T follicular helper cell (primary cell): ENCODE results near the gene SCYGR1.
"Not testable (repeated sequence)": the region's sequence is repeated elsewhere in the genome, so short reads cannot be mapped to it uniquely, and the experiment has no call there.

Experiments
- DNase-seq: peaks from one replicate; pipeline ENCODE4 v3.0.0-alpha.2; 2020; ENCODE audit warnings: low read depth

SCYGR1 gene

DNA sequence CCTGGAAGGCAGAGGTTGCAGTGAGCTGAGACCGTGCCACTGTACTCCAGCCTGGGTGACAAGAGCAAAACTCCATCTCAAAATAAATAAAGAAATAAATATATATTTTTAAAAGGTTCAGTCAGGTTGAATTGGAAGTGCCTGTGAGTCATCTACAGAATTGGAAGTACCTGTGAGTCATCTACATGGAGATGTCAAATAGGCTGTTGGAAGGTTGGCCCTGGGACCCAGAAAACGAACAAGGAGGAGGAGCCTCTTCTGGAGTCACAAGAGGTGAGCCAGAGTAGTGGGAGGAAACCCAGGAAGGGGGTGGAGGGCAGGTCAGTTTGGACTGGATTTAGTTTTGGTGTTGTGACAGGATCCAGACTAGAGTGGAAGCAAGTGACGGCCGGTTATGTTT lies 15.2 kb upstream of the SCYGR1 start:
- no peak for DNase-seq

DNA sequence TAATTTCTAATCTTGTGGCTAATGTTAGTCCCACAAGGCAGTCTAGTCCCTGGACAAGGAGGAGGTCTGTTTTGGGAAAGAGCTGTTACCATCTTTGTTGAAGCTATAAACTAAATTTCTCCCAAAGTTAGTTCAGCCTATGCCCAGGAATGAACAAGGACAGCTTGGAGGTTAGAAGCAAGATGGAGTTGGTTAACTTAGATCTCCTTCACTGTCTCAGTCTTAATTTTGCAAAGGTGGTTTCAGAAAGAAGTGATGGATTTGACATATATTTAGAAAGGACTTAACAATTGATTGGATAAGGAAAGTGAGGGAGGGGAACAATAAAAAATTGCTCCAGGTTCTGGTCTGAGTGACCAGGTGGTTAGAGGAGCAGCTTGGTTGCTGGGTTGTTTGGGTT lies 14.6 kb upstream of the SCYGR1 start:
- no peak for DNase-seq

DNA sequence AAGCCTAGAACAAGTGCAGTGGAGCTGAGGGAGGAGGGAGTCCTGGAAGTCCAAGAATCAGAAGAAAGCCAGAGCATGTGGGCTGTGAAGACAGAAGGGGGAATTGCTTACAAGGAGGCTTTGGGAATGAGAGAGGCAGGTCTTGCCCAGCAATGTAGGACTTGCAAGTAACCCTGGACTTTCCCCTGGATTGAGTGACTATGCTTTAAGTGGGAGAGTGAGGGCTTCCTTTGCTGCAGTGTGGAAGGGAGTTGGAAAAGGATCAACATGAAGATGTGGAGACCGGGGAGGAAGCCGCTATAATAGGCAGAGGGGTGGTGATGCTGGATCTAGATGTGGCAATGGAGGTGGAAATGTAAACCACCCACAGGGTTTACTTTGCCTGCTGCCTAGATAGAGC lies 13.8 kb upstream of the SCYGR1 start:
- no peak for DNase-seq

DNA sequence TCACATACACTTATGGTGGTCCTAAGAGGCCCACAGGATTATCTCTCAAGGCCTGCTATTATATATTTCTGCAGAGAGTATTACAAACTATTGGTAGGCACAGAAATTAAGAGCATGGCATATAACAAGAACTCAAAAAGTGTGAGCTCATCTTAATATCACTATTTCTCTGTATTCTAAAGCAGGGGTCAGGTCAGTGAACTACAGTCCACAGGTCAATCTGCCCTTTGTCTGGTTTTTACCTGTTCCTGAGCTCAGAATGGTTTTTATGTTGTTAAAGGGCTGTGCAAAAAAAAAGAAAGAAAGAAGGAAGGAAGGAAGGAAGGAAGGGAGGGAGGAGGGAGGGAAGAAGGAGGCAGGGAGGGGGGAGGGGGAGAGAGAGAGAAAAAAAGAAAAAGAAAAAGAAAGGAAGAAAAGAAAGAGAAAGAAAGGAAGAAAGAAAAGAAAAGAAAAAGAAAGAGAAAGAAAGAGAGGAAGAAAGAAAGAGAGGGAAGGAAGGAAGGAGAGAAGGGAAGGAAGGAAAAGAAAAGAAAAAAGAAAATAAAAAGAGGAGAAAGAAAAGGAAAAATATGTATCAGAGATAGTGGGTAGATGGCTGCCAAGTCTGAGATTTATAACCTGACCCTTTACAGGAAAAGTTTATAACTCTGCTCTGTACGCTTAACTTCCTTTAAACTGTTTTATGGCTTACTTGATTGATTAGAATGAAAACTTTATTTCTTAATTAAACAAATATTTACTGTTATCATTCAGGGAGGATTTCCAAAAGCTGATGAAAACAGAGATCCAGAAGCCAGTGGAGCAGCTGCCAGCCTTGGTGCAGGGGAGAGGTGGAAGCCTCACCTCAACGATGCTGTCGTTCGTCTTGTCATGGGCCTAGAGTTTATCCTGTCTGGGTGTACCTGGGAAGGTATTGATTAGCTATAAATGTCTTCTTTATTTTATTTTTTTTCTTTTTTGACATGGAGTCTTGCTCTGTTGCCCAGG lies 11.2 kb upstream of the SCYGR1 start:
- DNase-seq, result no peak

DNA sequence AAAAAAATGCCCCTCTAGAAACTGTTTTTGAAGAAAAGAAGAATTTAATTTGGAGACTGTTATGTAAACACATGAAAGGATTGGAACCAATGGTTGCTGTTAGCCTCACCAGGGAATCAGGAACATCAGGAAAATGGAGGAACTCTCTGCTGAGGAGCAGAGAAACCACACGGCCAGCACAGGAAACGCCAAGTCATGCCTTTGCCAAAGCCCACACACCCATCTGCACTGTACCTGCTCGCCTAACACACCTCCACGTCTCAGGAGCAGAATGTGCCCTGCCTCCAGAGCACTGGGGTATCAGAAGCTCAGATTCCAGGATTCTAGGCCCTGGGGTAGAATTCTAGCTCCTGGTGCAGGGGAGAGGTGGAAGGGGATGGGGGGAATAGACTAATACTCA lies 9.8 kb upstream of the SCYGR1 start:
- DNase-seq, result no peak

DNA sequence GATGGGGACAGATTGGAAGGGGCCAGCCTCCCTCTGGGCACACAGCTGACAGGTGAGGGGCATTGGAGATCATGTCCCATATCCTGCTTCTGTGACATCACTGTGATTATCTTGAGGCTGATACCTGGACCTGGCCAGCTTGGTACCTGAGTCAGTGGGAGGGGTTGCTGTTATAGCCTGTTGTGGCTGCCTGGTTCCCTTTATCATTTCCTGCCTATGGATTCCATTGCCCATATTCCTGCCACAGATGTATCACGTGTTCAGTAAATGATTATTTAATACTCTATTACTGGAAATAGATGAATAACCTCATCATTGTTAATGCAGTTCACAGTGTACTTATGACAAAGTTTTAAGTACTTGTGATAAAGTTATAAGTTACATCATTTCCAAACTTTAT lies 7.8 kb upstream of the SCYGR1 start:
- no peak for DNase-seq

DNA sequence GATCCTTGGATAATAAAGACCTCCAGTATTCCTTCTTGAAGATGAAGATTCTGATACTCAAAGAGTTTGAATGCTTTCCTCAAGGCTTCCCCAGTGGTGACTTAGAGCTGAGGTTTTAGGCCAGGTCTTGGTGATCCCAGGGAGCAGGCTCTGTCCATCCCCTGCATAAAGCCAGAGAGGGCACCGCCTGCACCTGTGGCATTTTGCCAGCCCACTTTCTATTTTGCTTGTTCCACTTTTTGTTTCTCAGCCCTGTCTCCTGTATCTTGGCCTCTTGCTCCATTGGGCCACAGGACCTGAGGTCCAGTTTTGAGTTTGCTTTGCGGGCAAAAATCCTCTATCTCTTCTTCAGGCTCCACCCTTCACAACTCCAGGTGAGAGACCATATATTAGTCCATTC lies 6.7 kb upstream of the SCYGR1 start:
- DNase-seq, result no peak

DNA sequence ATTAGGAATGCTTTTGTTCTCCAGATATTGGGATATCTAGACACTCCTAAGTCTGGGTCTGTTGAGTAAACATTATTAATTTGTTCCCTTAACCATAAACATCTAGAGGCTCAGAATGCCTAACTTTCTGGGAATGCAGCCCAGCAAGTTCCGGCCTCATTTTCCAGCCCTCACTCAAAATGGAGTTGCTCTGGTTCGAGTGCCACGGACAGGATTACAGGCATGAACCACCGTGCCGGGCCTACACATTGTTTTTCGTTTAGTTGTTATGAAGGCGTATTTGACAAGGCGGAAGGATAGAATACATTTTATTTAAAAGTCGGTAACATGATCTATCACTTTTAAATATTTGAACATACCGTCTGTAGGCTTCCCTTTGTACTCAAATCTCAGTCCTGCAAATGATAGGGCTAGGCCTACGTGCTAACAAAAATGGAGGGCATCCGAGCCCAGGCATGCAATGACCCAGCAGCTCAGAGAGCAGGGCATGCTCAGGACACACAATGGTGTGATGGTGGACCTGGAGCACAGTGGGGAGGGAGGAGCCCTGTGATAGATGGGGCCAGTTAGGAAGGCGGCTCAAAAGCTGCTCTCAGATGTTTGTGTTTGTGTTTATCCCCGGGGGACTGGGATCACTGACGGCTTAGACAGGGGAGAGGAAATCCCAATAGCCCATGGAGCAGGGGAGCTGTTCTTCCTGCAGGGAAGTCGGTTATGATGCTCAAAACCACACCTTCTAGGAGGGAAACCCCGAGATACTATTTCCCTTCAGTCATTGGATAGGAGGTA lies 2.9 kb upstream of the SCYGR1 start:
- DNase-seq, result no peak

DNA sequence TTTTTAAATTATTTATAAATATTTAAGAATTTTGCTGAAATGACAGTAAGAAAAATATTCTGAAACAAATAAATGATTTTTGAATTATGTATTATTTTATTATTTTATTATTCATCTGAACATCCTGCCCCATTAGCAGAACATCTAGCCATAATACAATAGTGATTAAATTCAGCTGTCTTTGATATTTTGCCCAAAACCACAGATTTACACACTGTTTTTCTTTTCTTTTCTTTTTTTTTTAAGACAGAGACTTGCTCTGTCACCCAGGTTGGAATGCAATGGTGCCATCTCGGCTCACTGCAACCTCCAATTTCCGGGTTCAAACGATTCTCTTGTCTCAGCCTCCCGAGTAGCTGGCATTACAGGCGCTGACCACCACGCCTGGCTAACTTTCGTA lies 1.9 kb upstream of the SCYGR1 start:
- no peak for DNase-seq

DNA sequence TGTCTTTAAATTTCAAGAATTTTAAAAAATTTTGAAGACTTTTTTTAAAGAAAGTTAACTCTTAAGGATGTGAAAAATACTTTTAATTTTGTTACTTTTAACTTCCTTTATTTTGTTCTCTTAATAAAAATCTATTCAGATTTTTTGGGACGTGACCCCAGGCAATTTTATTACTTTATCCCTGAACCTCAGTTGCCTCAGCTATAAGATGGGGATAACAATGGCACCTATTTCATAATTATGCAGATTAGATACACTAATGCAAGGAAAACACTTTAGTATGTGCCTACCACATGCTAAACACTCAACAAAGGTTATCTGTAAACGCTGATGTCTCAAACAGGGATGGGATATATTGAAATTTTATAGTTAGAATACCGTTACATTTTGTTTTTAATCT lies 1.5 kb upstream of the SCYGR1 start:
- no peak for DNase-seq

DNA sequence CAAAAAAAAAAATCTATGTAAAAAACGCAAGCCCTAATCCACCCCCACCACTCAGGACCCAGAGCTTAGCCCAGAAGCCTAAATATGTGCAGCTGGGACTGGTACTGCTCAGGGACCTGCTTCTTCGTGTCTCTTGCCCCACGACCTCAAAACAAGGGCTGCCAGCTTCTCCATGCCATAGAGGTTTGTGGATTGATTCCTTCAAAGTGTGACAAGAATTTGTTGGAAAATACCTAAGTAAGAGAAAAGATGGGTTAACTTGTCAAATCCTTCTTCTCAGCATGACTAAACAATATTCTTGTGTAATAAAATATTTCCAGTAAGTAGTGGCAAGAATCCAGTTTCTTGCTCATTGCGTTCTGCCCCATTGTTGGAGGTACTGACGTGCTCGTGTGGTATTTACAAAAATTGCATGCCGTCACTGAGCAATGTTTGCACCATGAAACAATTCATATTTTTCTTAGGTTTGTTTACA lies 825 bp upstream of the SCYGR1 start:
- DNase-seq, result no peak

DNA sequence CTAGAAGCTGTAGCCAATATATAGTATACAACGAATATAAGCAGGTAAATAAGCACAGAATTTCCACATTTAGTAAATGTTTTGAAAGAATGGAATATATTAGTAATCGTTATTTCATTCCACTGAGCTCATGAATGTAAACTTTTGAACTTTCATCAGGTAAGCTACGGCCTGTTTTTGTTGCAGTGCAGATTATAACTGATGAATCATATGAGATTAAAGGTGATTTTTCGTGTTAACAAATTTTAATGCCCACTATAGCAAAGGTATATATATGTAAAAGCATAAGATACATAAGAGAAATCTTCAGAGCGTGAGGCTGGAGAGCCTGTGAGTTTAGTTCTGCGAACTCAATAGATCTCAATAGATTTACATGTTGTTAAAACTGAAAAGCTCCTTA lies 1.1 kb downstream of the SCYGR1 start:
- no peak for DNase-seq

DNA sequence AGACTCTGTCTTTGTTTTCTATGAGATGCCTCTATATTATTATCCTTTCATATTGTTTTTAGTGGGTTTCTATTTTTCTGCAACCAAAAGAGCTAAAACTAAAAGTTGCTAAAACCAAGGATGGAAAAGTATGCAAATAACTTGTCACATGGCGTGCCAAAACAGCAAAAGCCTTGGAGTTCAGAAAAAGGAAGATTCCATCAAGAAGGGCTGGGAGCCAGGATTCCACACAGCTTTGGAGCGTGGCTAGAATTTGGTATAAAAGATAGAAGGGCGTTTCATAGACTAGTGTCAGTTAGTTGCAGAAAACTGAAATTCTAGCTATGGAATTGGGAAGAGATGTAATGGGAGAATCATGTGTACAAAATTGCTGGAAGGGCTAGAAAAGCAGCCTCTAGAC lies 4.1 kb downstream of the SCYGR1 start:
- DNase-seq, result no peak

DNA sequence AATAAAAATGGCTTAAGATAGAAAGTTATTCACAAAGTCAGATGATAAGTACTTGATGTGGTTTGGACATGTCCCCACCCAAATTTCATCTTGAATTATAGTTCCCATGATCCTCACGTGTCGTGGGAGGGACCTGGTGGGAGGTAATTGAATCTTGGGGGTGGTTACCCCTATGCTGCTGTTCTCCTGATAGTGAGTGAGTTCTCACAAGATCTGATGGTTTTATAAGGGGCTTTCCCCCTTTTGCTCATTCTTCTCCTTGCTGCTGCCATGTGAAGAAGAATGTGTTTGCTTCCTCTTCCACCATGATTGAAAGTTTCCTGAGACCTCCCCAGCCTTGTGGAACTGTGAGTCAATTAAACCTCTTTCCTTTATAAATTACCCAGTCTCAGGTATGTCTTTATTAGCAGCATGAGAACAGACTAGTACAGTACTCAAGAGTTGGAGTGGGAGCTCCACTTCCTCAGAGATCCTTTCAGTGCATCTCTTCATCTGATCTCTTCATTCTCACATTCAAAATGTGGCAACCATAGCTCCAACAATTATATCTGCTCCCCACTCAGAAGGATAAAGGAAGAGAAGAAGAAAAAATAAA lies 5.4 kb downstream of the SCYGR1 start:
- DNase-seq, result not testable (repeated sequence)

DNA sequence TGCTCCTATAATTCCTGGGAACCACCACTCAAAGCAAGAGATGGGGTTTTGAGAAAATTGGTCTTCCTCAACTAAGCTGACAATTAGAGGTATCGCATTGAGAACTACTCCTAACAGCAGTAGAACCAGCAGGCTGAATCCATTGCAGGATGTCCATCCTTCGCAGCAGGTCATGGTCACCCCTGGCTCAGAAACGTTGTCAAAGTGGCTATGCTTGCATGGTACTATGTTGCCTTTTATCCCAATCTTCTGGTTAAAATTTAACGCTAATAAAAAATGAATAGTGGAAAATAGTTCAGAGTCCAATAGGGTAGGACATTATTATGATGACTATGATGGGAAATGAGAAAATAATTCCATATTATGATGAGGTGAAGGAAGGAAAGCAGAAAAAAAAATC lies 8.7 kb downstream of the SCYGR1 start, which contains the start of gene TM4SF20:
Gene TM4SF20 (minus strand): TSS at position 212 of the 400 bp plus-strand sequence. CDS start 38 bp downstream, at position 174.
- no peak for DNase-seq

DNA sequence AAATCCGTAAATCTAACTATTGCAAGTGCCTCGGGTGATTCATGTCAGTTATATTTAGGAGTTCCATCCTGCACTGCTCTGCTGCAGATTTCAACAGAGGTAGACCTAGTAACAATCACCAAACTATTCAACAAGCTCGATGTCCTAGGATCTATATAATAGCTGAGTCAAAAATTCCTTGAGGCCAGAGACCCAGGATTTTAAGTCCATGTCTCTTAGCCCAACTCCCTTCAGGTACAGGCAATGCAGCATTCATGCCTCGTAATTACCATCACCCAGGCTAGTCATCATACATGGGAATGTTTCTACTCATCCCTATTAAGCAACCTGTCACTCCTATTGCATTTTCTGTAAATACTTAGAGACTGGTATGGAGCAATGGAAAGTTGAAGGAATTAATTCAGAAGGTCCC lies 9.4 kb downstream of the SCYGR1 start:
- no peak for DNase-seq

DNA sequence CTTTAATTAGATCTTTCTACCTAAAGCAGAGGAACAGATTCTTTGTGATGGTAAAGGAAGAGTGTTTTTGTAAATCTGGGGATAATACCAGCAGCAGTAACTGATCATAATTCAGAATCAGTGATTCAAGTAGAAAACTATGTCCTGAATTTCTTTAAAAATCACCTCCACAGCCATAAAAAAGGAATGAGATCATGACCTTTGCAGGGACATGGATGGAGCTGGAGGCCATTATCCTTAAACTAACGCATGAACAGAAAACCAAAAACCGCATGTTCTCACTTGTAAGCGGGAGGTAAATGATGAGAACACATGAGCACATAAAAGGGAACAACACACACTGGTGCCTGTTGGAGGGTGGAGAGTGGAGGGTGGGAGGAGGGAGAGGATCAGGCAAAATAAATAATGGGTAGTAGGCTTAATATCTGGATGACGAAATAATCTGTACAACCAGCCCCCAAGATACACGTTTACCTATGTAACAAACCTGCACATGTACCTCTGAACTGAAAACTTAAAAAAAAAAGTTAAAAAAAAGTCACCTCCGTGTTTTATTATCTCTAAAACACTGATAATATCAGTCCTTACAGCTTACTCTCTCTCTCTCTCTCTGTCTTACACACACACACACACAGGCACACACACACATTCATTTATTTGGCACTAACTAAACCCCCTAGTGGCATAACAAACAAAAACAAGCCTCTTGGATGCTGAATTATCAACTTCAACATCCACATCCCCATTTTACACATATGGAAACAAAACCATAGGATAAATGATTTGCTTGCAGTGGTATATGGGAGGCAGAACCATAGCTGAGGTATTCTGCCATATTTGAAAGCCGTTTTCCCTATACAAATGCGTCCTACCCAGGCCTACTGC lies 10.0 kb downstream of the SCYGR1 start:
- DNase-seq, result no peak

DNA sequence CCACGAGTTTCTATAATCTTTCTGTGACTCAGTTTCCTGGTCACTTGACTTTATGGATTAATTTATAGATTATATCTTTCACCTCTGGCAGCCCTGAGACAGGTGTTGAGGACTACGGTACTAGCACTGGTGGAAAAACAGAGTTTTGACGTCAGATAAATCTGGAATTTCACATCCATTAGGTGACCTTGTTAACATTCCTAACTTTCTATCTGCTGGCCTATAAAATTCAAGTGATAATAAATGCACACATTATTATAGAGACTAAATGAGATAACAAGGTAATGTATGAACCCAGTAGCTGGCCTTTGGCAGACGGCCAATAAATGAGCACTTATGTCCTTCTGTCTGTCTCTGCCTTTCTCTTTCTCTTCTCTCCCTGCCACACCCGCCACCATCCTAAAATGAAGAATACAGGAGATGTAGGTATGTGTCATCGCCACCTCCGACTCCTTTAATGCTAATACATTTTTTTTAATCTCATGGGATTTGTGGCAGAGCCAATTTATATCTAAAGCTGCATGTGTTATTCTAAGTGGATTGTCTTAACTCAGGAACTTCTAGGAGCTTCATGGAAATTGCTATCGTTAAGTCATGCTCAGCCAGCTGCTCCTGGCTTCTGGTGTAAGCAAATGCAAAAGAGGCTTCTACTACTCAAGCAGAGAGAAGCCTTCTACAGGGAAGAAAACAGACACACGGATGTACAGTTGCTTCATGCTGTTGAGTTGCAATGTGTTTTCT lies 10.9 kb downstream of the SCYGR1 start:
- no peak for DNase-seq

DNA sequence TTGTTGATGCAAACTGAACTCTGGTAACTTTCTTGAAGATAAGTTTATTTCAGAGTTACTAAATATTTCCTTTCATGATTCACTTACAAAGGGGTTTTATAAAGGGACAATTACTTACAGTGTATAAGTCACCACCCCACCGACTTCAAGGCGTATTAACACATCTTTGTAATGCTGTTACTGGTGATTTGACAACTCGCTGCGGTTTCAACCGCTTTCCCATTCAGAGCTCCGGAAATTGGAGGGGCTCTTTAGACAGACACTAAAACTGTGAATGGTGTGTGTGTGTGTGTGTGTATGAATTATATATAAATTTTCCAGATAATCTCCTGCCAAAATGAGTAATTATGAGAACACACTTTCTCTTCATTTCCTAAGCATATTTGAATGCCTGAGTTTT lies 13.6 kb downstream of the SCYGR1 start:
- no peak for DNase-seq

DNA sequence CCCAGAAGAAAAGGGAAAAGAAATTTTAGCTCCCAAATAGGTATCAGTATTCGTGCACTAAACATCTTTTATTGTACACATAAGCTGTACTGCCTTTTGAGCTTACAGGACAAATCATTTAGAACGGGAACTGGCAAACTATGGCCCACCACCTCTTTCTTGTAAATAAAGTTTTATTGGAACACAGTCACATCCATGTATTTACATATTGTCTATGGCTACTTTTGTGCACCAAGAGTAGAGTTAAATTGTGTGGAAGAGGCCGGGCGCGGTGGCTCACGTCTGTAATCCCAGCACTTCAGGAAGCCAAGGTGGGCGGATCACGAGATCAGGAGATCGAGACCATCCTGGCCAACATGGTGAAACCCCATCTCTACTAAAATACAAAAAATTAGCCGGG lies 14.4 kb downstream of the SCYGR1 start:
- no peak for DNase-seq
